NCI-H345 treated with DMSO at 0.1 percent for 48 hours (cell line): ENCODE measurements around the gene SCMH1.

Source experiments
- DNase-seq: peaks from one replicate; lab custom pipeline; 2025; ENCODE audit not compliant: unreplicated experiment; lab: John Stamatoyannopoulos, UW

SCMH1 gene

GRCh38 chr1:41032147-41032546 is 210.0 kb downstream of the SCMH1 start:
- no peak for DNase-seq

GRCh38 chr1:41030872-41031616 is 211.1 kb downstream of the SCMH1 start:
- no peak for DNase-seq

DNA sequence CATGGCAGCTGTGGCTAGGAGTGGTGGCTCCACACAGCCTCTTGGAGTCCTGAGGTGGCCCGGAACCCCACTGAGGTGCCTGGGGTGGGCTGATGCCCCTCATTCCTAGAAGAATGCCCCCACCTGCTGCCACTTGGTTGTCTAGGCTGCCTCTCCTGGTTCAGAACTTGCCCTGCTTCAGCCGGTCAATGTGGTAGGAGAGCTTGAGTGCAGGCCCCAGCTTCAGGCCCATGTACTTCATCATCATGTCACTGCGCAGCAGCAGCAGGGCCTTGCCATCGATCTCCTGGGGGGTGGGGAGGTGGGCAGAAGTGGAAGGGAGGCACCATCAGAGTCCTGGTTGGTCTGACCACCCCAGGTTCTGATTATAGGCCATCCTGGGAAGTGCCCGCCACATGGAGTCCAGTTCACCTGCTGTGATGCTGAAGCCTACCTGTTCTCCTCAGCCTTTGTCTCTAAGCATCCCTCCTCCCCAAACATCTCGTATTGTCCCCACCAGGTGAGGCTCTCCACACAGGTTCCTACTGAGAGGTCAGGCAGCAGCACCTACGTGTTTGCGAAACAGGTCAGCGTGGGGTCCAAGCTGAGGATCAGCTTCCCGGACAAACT is 214.0 kb downstream of the SCMH1 start:
- DNase-seq = no peak

- DNase-seq = no peak
Observed at GRCh38 chr1:41025979-41026819, 215.9 kb downstream of the SCMH1 start.

GRCh38 chr1:41024953-41025352 is 217.2 kb downstream of the SCMH1 start:
- DNase-seq = no peak

DNA sequence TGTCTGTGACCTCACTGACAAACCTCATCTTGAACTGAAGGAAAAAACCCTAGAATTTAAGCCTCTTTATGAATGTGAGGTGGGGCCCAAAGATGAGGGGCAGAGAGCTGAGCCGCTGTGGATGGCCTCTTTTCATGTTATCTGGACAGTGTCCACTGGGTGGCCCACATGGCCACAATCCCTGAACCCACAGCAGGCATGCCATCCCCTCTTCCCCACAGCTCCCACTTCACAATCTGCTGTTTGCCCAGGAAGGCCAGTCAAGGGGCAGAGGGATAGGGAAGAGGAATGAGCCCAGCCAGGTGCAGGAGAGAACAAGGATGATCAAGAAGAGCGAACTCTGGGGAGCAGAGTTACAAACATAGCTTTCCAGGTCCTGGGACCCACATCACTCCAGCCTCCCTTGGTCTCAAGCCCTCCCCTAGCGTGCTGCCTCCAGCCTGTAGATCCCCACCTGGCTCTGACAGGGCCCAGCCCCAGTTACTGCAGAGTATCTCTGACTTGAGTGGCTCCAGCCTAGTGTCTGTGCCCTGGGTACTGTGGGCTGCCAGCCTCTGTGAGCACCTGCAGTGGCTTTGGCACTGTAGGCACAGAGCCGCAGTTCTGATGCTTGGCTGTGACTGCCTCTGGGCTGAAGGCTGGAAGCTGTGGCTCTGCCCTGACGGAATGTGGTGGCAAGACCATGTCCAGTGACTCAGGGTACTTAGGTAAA is 218.7 kb downstream of the SCMH1 start:
- no peak for DNase-seq

DNA sequence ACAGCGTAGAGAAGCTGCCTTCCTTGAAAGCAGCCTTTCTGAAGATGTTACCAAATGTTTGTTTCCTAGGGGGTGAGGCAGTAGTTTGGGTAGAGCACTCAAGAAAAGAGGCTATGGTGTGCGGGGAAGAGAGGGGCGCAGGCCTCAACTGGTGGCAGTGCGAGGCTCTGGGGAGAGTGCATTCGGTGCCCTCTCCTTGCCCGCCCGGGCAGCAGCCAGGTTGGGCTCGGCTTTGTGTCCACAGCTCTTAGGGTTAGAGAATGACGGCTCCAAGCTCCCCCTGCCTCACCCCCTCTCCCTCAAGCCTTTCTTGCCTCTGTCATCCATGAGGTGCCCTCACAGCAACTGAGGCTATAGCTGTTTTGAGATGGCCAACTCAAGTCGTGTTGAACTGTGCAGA is 219.7 kb downstream of the SCMH1 start:
- no peak for DNase-seq

- DNase-seq = no peak
Observed at GRCh38 chr1:41021526-41022308, 220.4 kb downstream of the SCMH1 start, which contains the start of gene SLFNL1. SLFNL1 (minus strand) TSS chr1:41021725; CDS start chr1:41020660, 1,065 bp downstream.

DNA sequence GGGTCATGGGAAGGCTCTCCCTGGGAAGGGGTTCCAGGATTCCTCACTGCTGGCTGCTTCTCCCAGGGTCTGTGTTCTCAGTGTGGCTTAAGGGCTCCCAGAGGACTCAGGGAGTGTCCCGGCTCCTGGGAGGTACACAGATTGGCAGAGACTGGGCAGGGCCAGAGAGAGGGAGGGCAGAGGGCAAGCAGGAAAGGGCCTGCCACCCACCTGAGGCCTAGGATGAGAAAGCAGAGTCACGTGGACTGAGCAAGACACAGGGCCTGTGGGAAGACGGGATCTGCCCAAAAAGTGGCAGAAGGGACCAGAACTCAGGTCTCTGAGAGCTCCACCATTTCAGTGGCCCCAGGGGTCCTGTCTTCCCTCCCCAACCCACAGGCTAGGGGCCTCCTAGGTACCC is 221.5 kb downstream of the SCMH1 start:
- no peak for DNase-seq

- no peak for DNase-seq
Observed at GRCh38 chr1:41020109-41020576, 222.0 kb downstream of the SCMH1 start.

DNA sequence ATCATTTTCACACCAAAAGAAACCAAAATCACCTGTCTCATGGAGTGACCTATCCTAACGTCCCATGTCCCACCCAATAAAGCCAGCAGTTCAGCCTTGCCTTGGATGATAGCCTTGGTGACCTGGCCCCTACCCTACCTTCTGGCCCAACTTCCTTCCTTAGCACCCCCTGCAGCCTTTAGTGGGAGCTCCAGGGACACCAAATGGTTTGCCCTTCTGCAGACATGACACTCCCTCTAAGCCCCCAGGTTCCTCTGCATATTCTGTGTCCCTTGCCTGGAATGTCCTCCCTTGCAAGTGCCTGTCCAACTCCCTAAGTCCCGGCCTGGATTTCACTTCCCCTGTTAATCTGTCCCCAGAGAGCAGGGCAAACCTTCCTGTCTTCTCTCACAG is 222.8 kb downstream of the SCMH1 start:
- DNase-seq = no peak

DNA sequence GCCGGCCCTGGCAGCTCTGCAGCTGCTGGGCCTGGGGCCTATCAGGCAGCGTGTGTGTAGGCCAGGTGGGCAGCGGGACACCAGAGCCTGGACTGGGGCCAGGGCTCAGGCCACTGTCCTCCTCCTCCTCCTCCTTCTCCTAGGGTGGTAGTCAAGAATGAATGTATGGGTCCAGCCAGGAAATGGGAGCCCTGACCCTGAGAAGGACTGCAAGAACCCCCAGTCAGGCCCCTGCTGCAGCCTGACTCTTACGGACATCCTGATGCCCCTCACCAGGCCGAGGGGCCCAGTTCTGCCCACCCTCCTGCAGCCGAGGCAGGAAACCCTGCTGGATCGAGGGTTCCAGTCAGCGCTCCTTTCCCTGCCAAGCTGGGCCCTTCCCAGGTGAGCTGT is 224.1 kb downstream of the SCMH1 start:
- DNase-seq = no peak

DNA sequence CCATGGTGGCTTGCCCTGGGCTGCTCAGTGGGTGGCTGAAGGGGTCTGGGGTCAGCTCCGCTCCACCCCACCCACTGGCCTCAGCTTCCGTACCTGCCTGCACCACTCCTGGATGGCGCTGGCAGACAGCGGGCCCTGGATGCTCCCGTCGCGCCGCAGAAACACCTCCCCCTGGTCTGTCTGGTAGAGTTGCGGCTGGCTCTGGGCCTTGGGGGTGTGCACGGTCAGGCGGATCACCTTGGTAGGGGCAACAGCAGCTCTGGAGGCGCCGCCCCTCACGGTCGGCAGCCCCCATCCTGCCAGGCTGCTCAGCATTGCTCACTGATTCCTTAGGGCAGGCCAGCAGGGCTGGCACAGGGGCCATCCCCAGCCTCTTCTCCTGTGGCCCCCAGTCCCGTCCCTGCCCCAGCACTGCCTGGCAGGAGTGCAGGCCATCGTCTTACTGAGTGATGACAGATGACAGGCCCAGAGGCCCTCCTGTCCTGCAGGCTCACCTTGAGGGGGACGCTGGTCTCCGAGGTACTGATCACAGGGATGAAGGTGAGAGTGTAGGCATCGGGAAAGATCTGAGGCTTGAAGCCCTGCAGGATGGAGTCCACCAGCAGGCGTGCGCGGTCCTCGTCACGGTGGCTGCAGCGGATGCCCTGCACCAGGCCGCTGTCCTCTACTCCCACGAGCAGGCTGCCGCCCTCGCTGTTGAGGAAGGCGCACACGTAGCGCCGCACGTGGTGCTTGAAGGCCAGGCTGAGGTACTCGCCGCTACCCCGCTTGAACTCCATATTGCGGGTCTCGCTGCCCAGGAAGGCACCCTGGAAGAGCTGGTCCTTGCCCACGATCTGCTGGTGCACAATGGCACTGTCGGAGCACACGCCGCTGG is 224.7 kb downstream of the SCMH1 start:
- no peak for DNase-seq

DNA sequence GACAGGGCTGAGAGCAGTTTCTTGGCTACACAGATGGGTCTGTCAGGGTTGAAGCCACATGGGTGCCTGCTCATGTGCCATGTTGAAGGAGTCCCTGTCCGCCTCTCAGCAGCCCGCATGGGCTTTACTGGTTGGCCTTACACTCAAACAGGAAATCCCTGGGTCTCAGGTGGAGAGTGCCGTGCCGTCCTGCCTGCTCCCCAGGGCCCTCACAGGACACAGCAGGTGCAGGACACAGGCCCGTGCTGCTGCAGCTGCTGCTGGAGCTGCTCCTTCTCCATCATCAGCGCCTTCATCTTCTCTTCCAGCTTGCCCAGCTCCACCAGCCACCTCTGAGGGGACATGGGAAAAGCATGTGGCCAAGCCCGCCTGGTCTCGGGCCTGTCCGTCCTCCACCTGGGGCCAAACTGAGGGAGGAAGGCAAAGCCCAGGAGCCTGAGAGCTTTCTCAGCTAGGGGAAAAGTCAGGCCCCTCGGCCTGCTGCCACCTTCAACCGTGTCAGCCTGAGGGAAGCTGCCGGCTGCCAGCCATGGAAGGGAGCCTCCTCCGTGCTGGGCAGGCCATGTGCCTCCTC is 226.1 kb downstream of the SCMH1 start:
- no peak for DNase-seq

- DNase-seq = no peak
Observed at GRCh38 chr1:41015281-41015896, 226.7 kb downstream of the SCMH1 start.

- DNase-seq = no peak
Observed at GRCh38 chr1:41014871-41015270, 227.2 kb downstream of the SCMH1 start.

GRCh38 chr1:41013796-41014195 is 228.3 kb downstream of the SCMH1 start:
- DNase-seq = no peak

GRCh38 chr1:41013024-41013423 is 229.1 kb downstream of the SCMH1 start:
- peak; percentile 49 for DNase-seq

DNA sequence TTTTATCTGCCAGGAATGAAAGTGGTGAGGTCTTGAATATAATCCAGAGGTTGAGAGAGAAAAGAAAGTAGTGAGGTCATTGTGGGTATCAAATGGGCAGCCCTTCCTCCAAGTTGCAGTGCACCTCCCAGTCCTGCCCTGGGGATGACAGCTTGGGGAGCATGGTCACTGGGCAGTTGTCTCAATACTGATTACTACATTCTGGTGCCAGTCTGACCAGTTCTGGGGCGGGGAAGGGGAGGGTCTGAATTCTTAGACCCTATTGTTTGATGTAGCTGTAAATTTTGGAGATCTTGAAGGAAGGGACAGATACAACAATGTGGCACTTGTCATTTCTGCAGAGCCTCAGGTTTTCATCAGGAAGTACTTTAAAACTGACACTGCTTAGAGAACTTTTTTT is 231.8 kb downstream of the SCMH1 start:
- DNase-seq = no peak
